CD14-positive monocyte (primary cell): ENCODE results near the gene ADCY2. TPM values are rescaled to one million over a fixed set of nuclear protein-coding genes. Genes with fewer than 3 reads are reported as not detected.

Experiments
- DNase-seq, 3 donors: peaks; one replicate each; pipeline ENCODE4 v3.0.0-alpha.2; 2011 to 2022
- H2AFZ ChIP-seq: 2 replicates; pipeline ENCODE4 v1.6.0; 2012; ENCODE audit warnings: mild to moderate bottlenecking, low read depth, low read length, inconsistent platforms; ENCODE audit not compliant: insufficient read depth, poor library complexity, severe bottlenecking
- H3K27ac ChIP-seq, 2 donors: 1 replicate in 1 of 2; 2 replicates in 1 of 2; pipeline ENCODE4 v1.5.1; 2012 to 2013; ENCODE audit warnings: low read length in 2 of 2, control low read depth in 1 of 2, inconsistent platforms in 1 of 2, low read depth in 1 of 2, mild to moderate bottlenecking in 1 of 2
- H3K27me3 ChIP-seq, 2 donors: one replicate each; pipeline versions ENCODE4 v1.6.0 to v1.6.1; 2011 to 2013; ENCODE audit warnings: low read length in 2 of 2; ENCODE audit not compliant: control insufficient read depth in 2 of 2, insufficient read depth in 2 of 2
- H3K36me3 ChIP-seq, 2 donors: replicated peaks in 1 of 2; 1 replicate in 1 of 2; 2 replicates in 1 of 2; pipeline versions ENCODE4 v1.5.1 to v1.6.1; 2012 to 2013; ENCODE audit warnings: low read length in 2 of 2, control low read depth in 1 of 2, inconsistent platforms in 1 of 2, mild to moderate bottlenecking in 1 of 2; ENCODE audit not compliant: insufficient read depth in 2 of 2, control insufficient read depth in 1 of 2
- H3K4me1 ChIP-seq, 2 donors: 1 replicate in 1 of 2; 2 replicates in 1 of 2; pipeline versions ENCODE4 v1.5.1 to v1.6.1; 2012 to 2013; ENCODE audit warnings: low read length in 2 of 2, control low read depth in 1 of 2, inconsistent platforms in 1 of 2, mild to moderate bottlenecking in 1 of 2, moderate library complexity in 1 of 2; ENCODE audit not compliant: insufficient read depth in 2 of 2, control insufficient read depth in 1 of 2
- H3K4me2 ChIP-seq: replicated peaks from 2 replicates; pipeline ENCODE3; 2012; ENCODE audit warnings: low read length, moderate library complexity, mild to moderate bottlenecking; ENCODE audit not compliant: poor library complexity, severe bottlenecking; ENCODE audit errors: extremely low read depth
- H3K4me3 ChIP-seq, 3 experiments: fragments of 200-600 bp in 1 of 3; sonication (generic) in 1 of 3; replicated peaks in 1 of 3; 1 replicate in 2 of 3; 2 replicates in 1 of 3; pipeline ENCODE4 v1.5.1; 2011 to 2013; ENCODE audit warnings: low read length in 3 of 3, mild to moderate bottlenecking in 3 of 3, control low read depth in 2 of 3, low read depth in 2 of 3, inconsistent platforms in 1 of 3, moderate library complexity in 1 of 3
- H3K79me2 ChIP-seq: 2 replicates; pipeline ENCODE4 v1.6.0; 2012; ENCODE audit warnings: mild to moderate bottlenecking, control low read depth, inconsistent platforms, low read length, moderate library complexity; ENCODE audit not compliant: insufficient read depth
- H3K9ac ChIP-seq: 2 replicates; pipeline ENCODE4 v1.6.0; 2017; ENCODE audit warnings: low read length, mild to moderate bottlenecking; ENCODE audit not compliant: insufficient read depth, poor library complexity, severe bottlenecking
- H3K9me3 ChIP-seq, 2 donors: replicated peaks in 1 of 2; 1 replicate in 1 of 2; 2 replicates in 1 of 2; pipeline versions ENCODE4 v1.5.1 to v1.6.1; 2012 to 2013; ENCODE audit warnings: low read length in 2 of 2, control low read depth in 1 of 2; ENCODE audit not compliant: control insufficient read depth in 1 of 2, insufficient read depth in 1 of 2
- H4K20me1 ChIP-seq: 2 replicates; pipeline ENCODE4 v1.6.0; 2012; ENCODE audit warnings: mild to moderate bottlenecking, low read length, control low read depth, moderate library complexity; ENCODE audit not compliant: insufficient read depth
- H3K27ac Mint-ChIP-seq, 7 donors: one replicate each; pipeline ENCODE4 v1.8.0; 2020; ENCODE audit warnings: mild to moderate bottlenecking in 7 of 7, mixed read lengths in 7 of 7, moderate library complexity in 6 of 7, inconsistent platforms in 2 of 7
- H3K27me3 Mint-ChIP-seq, 3 donors: one replicate each; pipeline ENCODE4 v1.8.0; 2021 to 2022; ENCODE audit warnings: low read depth in 3 of 3, mild to moderate bottlenecking in 3 of 3, mixed read lengths in 3 of 3, moderate library complexity in 3 of 3, inconsistent platforms in 1 of 3
- H3K36me3 Mint-ChIP-seq, 2 donors: one replicate each; pipeline ENCODE4 v1.8.0; 2020; ENCODE audit warnings: mixed read lengths in 2 of 2, inconsistent platforms in 1 of 2, mild to moderate bottlenecking in 1 of 2
- H3K4me1 Mint-ChIP-seq: one replicate; pipeline ENCODE4 v1.8.0; 2020; ENCODE audit warnings: mild to moderate bottlenecking, mixed read lengths
- H3K4me3 Mint-ChIP-seq, 2 donors: one replicate each; pipeline ENCODE4 v1.8.0; 2020; ENCODE audit warnings: mild to moderate bottlenecking in 2 of 2, mixed read lengths in 2 of 2, moderate library complexity in 1 of 2
- H3K9me3 Mint-ChIP-seq, 7 donors: one replicate each; pipeline ENCODE4 v1.8.0; 2020 to 2022; ENCODE audit warnings: mixed read lengths in 7 of 7, mild to moderate bottlenecking in 6 of 7, moderate library complexity in 6 of 7, inconsistent platforms in 2 of 7
- CTCF ChIP-seq: fragments of 200-600 bp; IDR thresholded peaks from one replicate; pipeline ENCODE4 v1.8.0; 2022; ENCODE audit warnings: antibody characterized with exemption, mild to moderate bottlenecking
- WGBS: methylation state at CpG from one replicate; pipeline ENCODE4 v1.1.5; 2013; ENCODE audit warnings: missing lambda C conversion rate; ENCODE audit not compliant: insufficient coverage; 5-methylcytosine and 5-hydroxymethylcytosine counted together
- intact Hi-C, 2 donors: fragments of 100-400 bp; cut with micrococcal nuclease; formaldehyde crosslinking; loops; one replicate each; pipeline versions ENCODE4 v1.15.0 to v1.15.1; 2023
- polyA plus RNA-seq, 3 donors: library from polyadenylated mRNA; depleted of rRNA in 1 of 3; unstranded in 2 of 3; stranded (reverse) in 1 of 3; fragments of 300-500 nt in 2 of 3; fragments of >200 nt in 1 of 3; fragmentation: Illumina TruSeq in 2 of 3; gene quantifications; 1 replicate in 2 of 3; 2 replicates in 1 of 3; pipeline ENCODE4 v1.2.3, GENCODE V29; 2012 to 2021

ADCY2 gene
- polyA plus RNA-seq, 3 donors = not detected

- peaks cover 0 to 11% (median 0%) of the 10 kb centered on the region in 7 donors for H3K9me3 Mint-ChIP-seq
- Histone ChIP-seq H3K79me2 (no peaks in the 10 kb centered on the region), H3K9ac (no peak overlapping the region), H3K36me3 (no peaks in the 10 kb centered on the region), H3K4me1 (peaks cover 24% of the 10 kb centered on the region in 2 donors), H3K9me3 (no peaks in the 10 kb centered on the region), H3K27ac (peak overlapping the region in 1 of 2 donors; percentile 21), H3K27me3 (no peaks in the 10 kb centered on the region), H4K20me1 (no peaks in the 10 kb centered on the region), H3K4me3 (no peak overlapping the region), H2AFZ (no peak overlapping the region), H3K4me2 (peak overlapping the region; percentile 38)
- no CpG with 5 or more reads among the region's 3 CpGs for WGBS
- H3K4me3 Mint-ChIP-seq = no peak overlapping the region
- peaks cover 0 to 1% (median 0%) of the 10 kb centered on the region in 3 donors for H3K27me3 Mint-ChIP-seq
- peak in 2 of 3 donors; percentile 7 to 30 for DNase-seq
- intact Hi-C loops = no loop called here
- no peaks in the 10 kb centered on the region for H3K36me3 Mint-ChIP-seq
- H3K4me1 Mint-ChIP-seq = peaks cover 23% of the 10 kb centered on the region
- peak overlapping the region in 3 of 7 donors; percentile 16 to 42 (median 31) for H3K27ac Mint-ChIP-seq
- no peak for TF ChIP-seq CTCF
Observed at GRCh38 chr5:7376871-7377270, 19.1 kb upstream of the ADCY2 start.

- WGBS = no CpG with 5 or more reads among the region's 2 CpGs
- no peaks in the 10 kb centered on the region for H3K79me2 ChIP-seq
Observed at GRCh38 chr5:7377761-7378160, 18.2 kb upstream of the ADCY2 start.

More at GRCh38 chr5:7377761-7378160, 18.2 kb upstream of the ADCY2 start:
- no peak for TF ChIP-seq CTCF
- H3K4me2 ChIP-seq = peak overlapping the region; percentile 38
- H4K20me1 ChIP-seq = no peaks in the 10 kb centered on the region
- peaks cover 23% of the 10 kb centered on the region for H3K4me1 Mint-ChIP-seq
- no peaks in the 10 kb centered on the region for H3K36me3 Mint-ChIP-seq
- no peaks in the 10 kb centered on the region for H3K27me3 ChIP-seq
- peak overlapping the region in 1 of 2 donors; percentile 21 for H3K27ac ChIP-seq
- H3K9me3 Mint-ChIP-seq = peaks cover 0 to 6% (median 0%) of the 10 kb centered on the region in 7 donors
- peak overlapping the region in 2 of 7 donors; percentile 54 to 67 for H3K27ac Mint-ChIP-seq
- H3K9me3 ChIP-seq = no peaks in the 10 kb centered on the region
- H3K4me3 Mint-ChIP-seq = peak overlapping the region in 1 of 2 donors; percentile 28
- no peak overlapping the region for H2AFZ ChIP-seq
- no peak overlapping the region for H3K9ac ChIP-seq
- intact Hi-C loops = no loop called here
- H3K36me3 ChIP-seq = no peaks in the 10 kb centered on the region
- no peak overlapping the region for H3K4me3 ChIP-seq
- peak in 1 of 3 donors; percentile 15 for DNase-seq
- peaks cover 0 to 1% (median 0%) of the 10 kb centered on the region in 3 donors for H3K27me3 Mint-ChIP-seq
- peaks cover 24% of the 10 kb centered on the region in 2 donors for H3K4me1 ChIP-seq
